Keratinocyte (primary cell): ENCODE data around the gene ZNF486. TPM values are rescaled to one million over a fixed set of nuclear protein-coding genes. Genes with fewer than 3 reads are reported as not detected.
"Not testable (repeated sequence)": the region's sequence is repeated elsewhere in the genome, so short reads cannot be mapped to it uniquely, and the experiment has no call there.

Experiments used
- DNase-seq: peaks from one replicate; pipeline ENCODE4 v3.0.0-alpha.2; 2011; ENCODE audit warnings: low read depth, missing footprints, low spot score
- FAIRE-seq: peaks from 2 replicates; lab custom pipeline; 2011; peaks lifted over from hg19 to GRCh38; lab: Jason Lieb, UNC
- H2AFZ ChIP-seq: 2 replicates; pipeline ENCODE4 v1.6.0; 2012; ENCODE audit warnings: low read length, control low read depth, inconsistent platforms; ENCODE audit not compliant: control insufficient read depth
- H3K27ac ChIP-seq: 2 replicates; pipeline ENCODE4 v1.5.1; 2011; ENCODE audit warnings: low read length; ENCODE audit not compliant: control insufficient read depth, insufficient read depth
- H3K27me3 ChIP-seq: 3 replicates; pipeline ENCODE4 v1.6.0; 2011; ENCODE audit warnings: low read length; ENCODE audit not compliant: control insufficient read depth, insufficient read depth; ENCODE audit errors: extremely low read depth
- H3K36me3 ChIP-seq, 2 experiments: 2 replicates in 1 of 2; 3 replicates in 1 of 2; pipeline ENCODE4 v1.5.1; 2011; ENCODE audit warnings: low read length in 2 of 2, mild to moderate bottlenecking in 1 of 2; ENCODE audit not compliant: control insufficient read depth in 2 of 2, insufficient read depth in 2 of 2; ENCODE audit errors: extremely low read depth in 1 of 2
- H3K4me1 ChIP-seq: 3 replicates; pipeline ENCODE4 v1.5.1; 2011; ENCODE audit warnings: low read length; ENCODE audit not compliant: control insufficient read depth, insufficient read depth; ENCODE audit errors: extremely low read depth
- H3K4me2 ChIP-seq: 3 replicates; pipeline ENCODE4 v1.6.0; 2011; ENCODE audit warnings: low read depth, low read length; ENCODE audit not compliant: control insufficient read depth, insufficient read depth; ENCODE audit errors: extremely low read depth
- H3K4me3 ChIP-seq, 3 experiments: fragments of 200-600 bp in 1 of 3; sonication (generic) in 1 of 3; 2 replicates in 2 of 3; 3 replicates in 1 of 3; pipeline ENCODE4 v1.5.1; 2011 to 2016; ENCODE audit warnings: low read length in 3 of 3, mild to moderate bottlenecking in 3 of 3, control low read depth in 2 of 3, inconsistent platforms in 1 of 3, low read depth in 1 of 3, mixed read lengths in 1 of 3, mixed run types in 1 of 3, moderate library complexity in 1 of 3; ENCODE audit not compliant: control insufficient read depth in 2 of 3, insufficient read depth in 2 of 3; ENCODE audit errors: extremely low read depth in 1 of 3
- H3K79me2 ChIP-seq: 2 replicates; pipeline ENCODE4 v1.6.0; 2012; ENCODE audit warnings: low read length; ENCODE audit not compliant: control insufficient read depth, insufficient read depth
- H3K9ac ChIP-seq: 3 replicates; pipeline ENCODE4 v1.6.0; 2011; ENCODE audit warnings: low read length; ENCODE audit not compliant: control insufficient read depth, insufficient read depth; ENCODE audit errors: extremely low read depth
- H3K9me1 ChIP-seq: 3 replicates; pipeline ENCODE4 v1.6.0; 2011; ENCODE audit warnings: low read length; ENCODE audit not compliant: control insufficient read depth, insufficient read depth; ENCODE audit errors: extremely low read depth
- H3K9me3 ChIP-seq: 2 replicates; pipeline ENCODE4 v1.5.1; 2012; ENCODE audit warnings: low read depth, low read length; ENCODE audit not compliant: control insufficient read depth
- H4K20me1 ChIP-seq: 3 replicates; pipeline ENCODE4 v1.6.0; 2011; ENCODE audit warnings: low read length; ENCODE audit not compliant: control insufficient read depth, insufficient read depth; ENCODE audit errors: extremely low read depth
- CTCF ChIP-seq, 3 experiments: IDR thresholded peaks in 1 of 3; conservative IDR thresholded peaks in 1 of 3; optimal IDR thresholded peaks in 1 of 3; 2 replicates in 2 of 3; 3 replicates in 1 of 3; pipeline versions ENCODE3 to v1.5.1; 2011; ENCODE audit warnings: low read length in 3 of 3, mild to moderate bottlenecking in 3 of 3, moderate library complexity in 2 of 3, control low read depth in 1 of 3, inconsistent platforms in 1 of 3; ENCODE audit not compliant: insufficient read depth in 2 of 3; ENCODE audit errors: extremely low read depth in 1 of 3
- EZH2 ChIP-seq: IDR thresholded peaks from one replicate; pipeline ENCODE4 v1.6.1; 2012; ENCODE audit warnings: inconsistent platforms, mild to moderate bottlenecking, low read length, moderate library complexity
- dilution Hi-C: fragments of 300-500 bp; cut with MboI; formaldehyde crosslinking; loops from one replicate; pipeline ENCODE4 v1.7.0; 2020; ENCODE audit warnings: low sequenced_read_pairs; ENCODE audit not compliant: extremely low pct_ligation_motif_present
- polyA plus RNA-seq, 5 experiments: library from polyadenylated mRNA; depleted of rRNA in 3 of 5; stranded (reverse) in 3 of 5; stranded (forward) in 1 of 5; unstranded in 1 of 5; fragments of >200 nt; gene quantifications; 1 replicate in 1 of 5; 2 replicates in 3 of 5; 3 replicates in 1 of 5; pipeline versions ENCODE4 v1.2.1 to v1.2.3, GENCODE V29; 2011 to 2012; ENCODE audit warnings: missing spikeins in 2 of 5, low read depth in 1 of 5, low replicate concordance in 1 of 5

Gene ZNF486
- polyA plus RNA-seq, 1 donor (not counting 4 experiments of a cell fraction or from before 2014, with no cell fraction given): 5.4 TPM

GRCh38 chr19:20167651-20168122 is 673 bp downstream of the ZNF486 start:
- H3K4me3 ChIP-seq: peak overlapping the region; percentile 64 to 87 (median 75)
- peak overlapping the region; percentile 85 for H3K9ac ChIP-seq
- H3K4me2 ChIP-seq: peak overlapping the region; percentile 61
- H4K20me1 ChIP-seq: no peaks in the 10 kb centered on the region
- DNase-seq: no peak
- H3K4me1 ChIP-seq: peaks cover 4% of the 10 kb centered on the region
- H3K27ac ChIP-seq: peak overlapping the region; percentile 53
- no peaks in the 10 kb centered on the region for H3K9me3 ChIP-seq
- H3K79me2 ChIP-seq: peaks cover 9% of the 10 kb centered on the region
- dilution Hi-C loops: no loop called here
- TF ChIP-seq EZH2 (no peak), CTCF (optimal IDR thresholded peaks at IDR 0.05 in 1 of 3, IDR thresholded peaks at IDR 0.05 in 1 of 3, conservative IDR thresholded peaks at IDR 0.05 in 1 of 3; ENCODE audit: extremely low read depth in 1 of 3, insufficient read depth in 2 of 3, low read length in 3 of 3) (no peak)
- no peaks in the 10 kb centered on the region for H3K27me3 ChIP-seq
- no peaks in the 10 kb centered on the region for H3K9me1 ChIP-seq
- peaks cover 0 to 4% of the 10 kb centered on the region in 2 experiments for H3K36me3 ChIP-seq
- peak overlapping the region; percentile 97 for H2AFZ ChIP-seq
- no peak for FAIRE-seq

DNA sequence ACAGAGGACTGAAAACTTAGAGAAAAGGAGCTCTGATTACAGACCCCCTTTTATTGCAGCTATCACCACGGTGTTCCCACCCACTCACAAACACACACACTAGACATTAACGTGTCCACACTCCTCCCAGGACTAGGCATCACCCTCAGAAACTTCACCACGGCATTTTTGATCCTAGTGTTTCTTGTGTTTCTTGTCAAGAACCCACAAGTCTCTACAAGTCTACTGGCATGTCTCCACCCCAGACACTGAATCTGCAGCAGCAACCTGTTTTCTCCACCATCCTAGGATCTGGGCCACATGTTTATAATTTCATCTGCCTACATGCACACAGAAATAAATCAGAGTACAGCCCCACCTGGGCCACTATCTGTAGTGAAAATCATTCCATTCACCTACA is 4.3 kb downstream of the ZNF486 start:
- Histone ChIP-seq H3K9me3 (no peaks in the 10 kb centered on the region), H3K4me3 (no peak overlapping the region), H3K27me3 (no peaks in the 10 kb centered on the region), H4K20me1 (no peaks in the 10 kb centered on the region), H3K9me1 (no peaks in the 10 kb centered on the region), H3K4me1 (peaks cover 4% of the 10 kb centered on the region), H3K27ac (no peak overlapping the region), H3K36me3 (peaks cover 0 to 4% of the 10 kb centered on the region in 2 experiments), H3K4me2 (no peak overlapping the region), H2AFZ (no peak overlapping the region), H3K79me2 (peaks cover 12% of the 10 kb centered on the region), H3K9ac (no peak overlapping the region)
- no peak for DNase-seq
- FAIRE-seq: no peak
- dilution Hi-C loops: no loop called here
- TF ChIP-seq EZH2: no peak
- no peak for TF ChIP-seq CTCF (optimal IDR thresholded peaks at IDR 0.05 in 1 of 3, IDR thresholded peaks at IDR 0.05 in 1 of 3, conservative IDR thresholded peaks at IDR 0.05 in 1 of 3; ENCODE audit: extremely low read depth in 1 of 3, insufficient read depth in 2 of 3, low read length in 3 of 3)

GRCh38 chr19:20175848-20176247 is 8.8 kb downstream of the ZNF486 start:
- H3K4me3 ChIP-seq, H2AFZ ChIP-seq, H3K4me2 ChIP-seq, H3K9ac ChIP-seq, H3K9me1 ChIP-seq, H3K79me2 ChIP-seq, H3K27me3 ChIP-seq, H3K27ac ChIP-seq, dilution Hi-C loops, H3K9me3 ChIP-seq, H3K36me3 ChIP-seq, DNase-seq, H4K20me1 ChIP-seq, H3K4me1 ChIP-seq, FAIRE-seq: not testable (repeated sequence)

- not testable (repeated sequence) for FAIRE-seq
These were observed 12.9 kb downstream of the ZNF486 start for GRCh38 chr19:20179956-20180355.

More at GRCh38 chr19:20179956-20180355, 12.9 kb downstream of the ZNF486 start:
- H3K9me1 ChIP-seq, H2AFZ ChIP-seq, H4K20me1 ChIP-seq, H3K36me3 ChIP-seq, H3K9me3 ChIP-seq, H3K4me3 ChIP-seq, dilution Hi-C loops, H3K27me3 ChIP-seq, H3K4me2 ChIP-seq, H3K79me2 ChIP-seq, H3K9ac ChIP-seq, H3K4me1 ChIP-seq, H3K27ac ChIP-seq, DNase-seq: not testable (repeated sequence)
